ENCODE data around the gene ST6GALNAC1.

Gene ST6GALNAC1

GRCh38 chr17:76670020-76670717, 26.6 kb upstream of the ST6GALNAC1 start:
- H3K4me3 ChIP-seq (ENCODE audit: low read depth, low read length): no peak overlapping the region
- TF ChIP-seq CTCF (IDR thresholded peaks at IDR 0.05; ENCODE audit: low read depth, low read length): no peak

- H3K4me3 ChIP-seq (ENCODE audit: low read depth, low read length): no peak overlapping the region
- TF ChIP-seq CTCF (IDR thresholded peaks at IDR 0.05; ENCODE audit: low read depth, low read length): no peak
These were observed 24.4 kb upstream of the ST6GALNAC1 start for GRCh38 chr17:76667786-76668453.

GRCh38 chr17:76667491-76667755, 23.9 kb upstream of the ST6GALNAC1 start:
- no peak for TF ChIP-seq CTCF (IDR thresholded peaks at IDR 0.05; ENCODE audit: low read depth, low read length)
- no peak overlapping the region for H3K4me3 ChIP-seq (ENCODE audit: low read depth, low read length)

GRCh38 chr17:76660656-76661042, 17.1 kb upstream of the ST6GALNAC1 start:
- no peak for TF ChIP-seq CTCF (IDR thresholded peaks at IDR 0.05; ENCODE audit: low read depth, low read length)
- H3K4me3 ChIP-seq (ENCODE audit: low read depth, low read length): no peak overlapping the region

- no peak overlapping the region for H3K4me3 ChIP-seq (ENCODE audit: low read depth, low read length)
- no peak for TF ChIP-seq CTCF (IDR thresholded peaks at IDR 0.05; ENCODE audit: low read depth, low read length)
These were observed 16.5 kb upstream of the ST6GALNAC1 start for GRCh38 chr17:76659928-76660655.

- no peak overlapping the region for H3K4me3 ChIP-seq (ENCODE audit: low read depth, low read length)
These were observed 14.7 kb upstream of the ST6GALNAC1 start for GRCh38 chr17:76658242-76658662.

More at GRCh38 chr17:76658242-76658662, 14.7 kb upstream of the ST6GALNAC1 start:
- TF ChIP-seq CTCF (IDR thresholded peaks at IDR 0.05; ENCODE audit: low read depth, low read length): no peak
